Measurements from ENCODE around the gene CFAP20DC.
"Not testable (repeated sequence)": the region's sequence is repeated elsewhere in the genome, so short reads cannot be mapped to it uniquely, and the experiment has no call there.

DNA sequence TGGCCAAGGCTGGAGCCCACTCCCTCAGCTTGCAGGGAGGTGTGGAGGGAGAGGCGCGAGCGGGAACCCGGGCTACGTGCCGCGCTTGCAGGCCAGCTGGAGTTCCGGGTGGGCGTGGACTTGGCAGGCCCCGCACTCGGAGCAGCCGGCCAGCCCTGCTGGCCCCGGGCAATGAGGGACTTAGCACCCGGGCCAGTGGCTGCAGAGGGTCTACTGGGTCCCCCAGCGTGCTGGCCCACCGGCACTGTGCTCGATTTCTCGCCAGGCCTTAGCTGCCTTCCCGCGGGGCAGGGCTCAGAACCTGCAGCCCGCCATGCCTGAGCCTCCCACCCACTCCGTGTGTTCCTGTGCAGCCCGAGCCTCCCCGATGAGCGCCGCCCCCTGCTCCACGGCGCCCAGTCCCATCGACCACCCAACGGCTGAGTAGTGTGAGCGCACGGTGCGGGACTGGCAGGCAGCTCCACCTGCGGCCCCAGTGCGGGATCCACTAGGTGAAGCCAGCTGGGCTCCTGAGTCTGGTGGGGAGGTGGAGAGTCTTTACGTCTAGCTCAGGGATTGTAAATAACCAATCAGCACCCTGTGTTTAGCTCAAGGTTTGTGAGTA, 1.1 kb upstream of the CFAP20DC start:
- TF ChIP-seq EZH2 (IDR thresholded peaks at IDR 0.05; ENCODE audit: borderline replicate concordance), result not testable (repeated sequence)
- TF ChIP-seq, protein P1, sequence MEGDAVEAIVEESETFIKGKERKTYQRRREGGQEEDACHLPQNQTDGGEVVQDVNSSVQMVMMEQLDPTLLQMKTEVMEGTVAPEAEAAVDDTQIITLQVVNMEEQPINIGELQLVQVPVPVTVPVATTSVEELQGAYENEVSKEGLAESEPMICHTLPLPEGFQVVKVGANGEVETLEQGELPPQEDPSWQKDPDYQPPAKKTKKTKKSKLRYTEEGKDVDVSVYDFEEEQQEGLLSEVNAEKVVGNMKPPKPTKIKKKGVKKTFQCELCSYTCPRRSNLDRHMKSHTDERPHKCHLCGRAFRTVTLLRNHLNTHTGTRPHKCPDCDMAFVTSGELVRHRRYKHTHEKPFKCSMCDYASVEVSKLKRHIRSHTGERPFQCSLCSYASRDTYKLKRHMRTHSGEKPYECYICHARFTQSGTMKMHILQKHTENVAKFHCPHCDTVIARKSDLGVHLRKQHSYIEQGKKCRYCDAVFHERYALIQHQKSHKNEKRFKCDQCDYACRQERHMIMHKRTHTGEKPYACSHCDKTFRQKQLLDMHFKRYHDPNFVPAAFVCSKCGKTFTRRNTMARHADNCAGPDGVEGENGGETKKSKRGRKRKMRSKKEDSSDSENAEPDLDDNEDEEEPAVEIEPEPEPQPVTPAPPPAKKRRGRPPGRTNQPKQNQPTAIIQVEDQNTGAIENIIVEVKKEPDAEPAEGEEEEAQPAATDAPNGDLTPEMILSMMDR (IDR thresholded peaks at IDR 0.05; ENCODE audit: poor library complexity), result not testable (repeated sequence)
